ENCODE measurements around the gene EMB. TPM values are rescaled to one million over a fixed set of nuclear protein-coding genes. Genes with fewer than 3 reads are reported as not detected.
"Not testable (repeated sequence)": the region's sequence is repeated elsewhere in the genome, so short reads cannot be mapped to it uniquely, and the experiment has no call there.

The EMB gene
- total RNA-seq, 1 donor from 2014 or later: 0.81 TPM

DNA sequence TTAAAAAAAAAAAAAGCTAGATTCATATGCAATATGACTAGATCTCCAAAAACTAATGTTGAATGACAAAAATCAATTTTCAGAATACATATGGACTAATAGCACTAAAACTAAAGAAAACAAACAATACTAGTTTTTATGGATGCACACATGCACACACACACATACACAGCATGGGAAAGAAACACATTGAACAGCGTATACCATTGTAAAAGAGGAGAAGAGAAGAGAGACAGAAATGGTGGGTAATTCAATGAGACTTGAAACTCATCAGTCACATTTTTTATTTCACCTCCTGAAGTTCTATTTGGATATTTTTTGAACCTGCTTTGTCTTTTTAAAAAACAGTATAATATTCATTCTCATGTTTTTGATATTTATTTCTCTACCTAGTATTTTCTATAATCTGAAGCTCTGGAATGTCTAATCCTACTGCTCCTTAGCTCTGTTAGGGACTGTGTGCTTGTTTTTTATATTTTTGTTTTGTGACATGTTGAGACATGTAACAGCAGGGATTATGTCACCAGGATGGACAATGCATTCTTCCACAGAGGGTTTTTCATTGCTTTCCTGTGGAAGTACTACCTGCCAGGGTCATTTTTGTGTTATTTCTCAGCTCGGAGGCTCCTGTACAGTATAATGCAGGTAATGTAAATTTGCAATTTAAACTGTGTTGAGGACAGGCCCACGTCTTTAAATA lies 17.8 kb downstream of the EMB start:
- ATAC-seq; DNase-seq (ENCODE audit: low spot score): not testable (repeated sequence)

DNA sequence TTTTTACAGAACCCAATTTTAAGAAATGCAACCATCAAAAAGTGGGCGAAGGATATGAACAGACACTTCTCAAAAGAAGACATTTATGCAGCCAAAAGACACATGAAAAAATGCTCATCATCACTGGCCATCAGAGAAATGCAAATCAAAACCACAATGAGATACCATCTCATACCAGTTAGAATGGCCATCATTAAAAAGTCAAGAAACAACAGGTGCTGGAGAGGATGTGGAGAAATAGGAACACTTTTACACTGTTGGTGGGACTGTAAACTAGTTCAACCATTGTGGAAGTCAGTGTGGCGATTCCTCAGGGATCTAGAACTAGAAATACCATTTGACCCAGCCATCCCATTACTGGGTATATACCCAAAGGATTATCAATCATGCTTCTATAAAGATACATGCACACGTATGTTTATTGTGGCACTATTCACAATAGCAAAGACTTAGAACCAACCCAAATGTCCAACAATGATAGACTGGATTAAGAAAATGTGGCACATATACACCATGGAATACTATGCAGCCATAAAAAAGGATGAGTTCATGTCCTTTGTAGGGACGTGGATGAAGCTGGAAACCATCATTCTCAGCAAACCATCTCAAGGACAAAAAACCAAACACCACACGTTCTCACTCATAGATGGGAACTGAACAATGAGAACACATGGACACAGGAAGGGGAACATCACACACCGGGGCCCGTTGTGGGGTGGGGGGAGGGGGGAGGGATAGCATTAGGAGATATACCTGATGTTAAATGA lies 19.7 kb downstream of the EMB start:
- not testable (repeated sequence) for ATAC-seq; DNase-seq (ENCODE audit: low spot score)

DNA sequence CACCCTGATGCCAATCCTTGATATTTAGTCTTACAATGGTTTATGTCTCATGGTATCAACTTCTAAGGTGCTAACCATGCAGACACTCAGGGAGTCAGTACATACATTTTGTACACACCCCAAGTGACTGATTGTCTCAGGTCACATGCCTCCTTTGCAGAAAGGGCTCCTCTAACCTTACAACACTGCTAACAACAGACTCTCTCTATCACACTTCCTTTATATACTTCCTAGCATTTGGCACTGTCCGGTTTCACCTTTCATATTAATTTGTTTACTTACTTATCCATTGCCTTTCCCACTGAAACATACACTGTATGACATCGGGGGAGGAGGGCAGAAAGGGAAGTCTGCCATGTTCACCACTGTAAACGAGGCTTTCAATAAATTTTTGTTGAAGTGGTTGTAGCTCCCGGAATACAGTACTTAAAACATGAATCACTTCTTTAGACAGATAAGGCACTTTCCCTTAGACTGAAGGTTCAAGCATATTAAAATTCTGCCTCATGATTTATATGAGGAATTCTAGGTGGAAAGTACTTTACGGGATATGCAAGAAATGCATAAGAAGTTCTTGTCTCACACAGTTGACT lies 20.6 kb downstream of the EMB start:
- no peak for DNase-seq (ENCODE audit: low spot score)
- no peak for ATAC-seq

DNA sequence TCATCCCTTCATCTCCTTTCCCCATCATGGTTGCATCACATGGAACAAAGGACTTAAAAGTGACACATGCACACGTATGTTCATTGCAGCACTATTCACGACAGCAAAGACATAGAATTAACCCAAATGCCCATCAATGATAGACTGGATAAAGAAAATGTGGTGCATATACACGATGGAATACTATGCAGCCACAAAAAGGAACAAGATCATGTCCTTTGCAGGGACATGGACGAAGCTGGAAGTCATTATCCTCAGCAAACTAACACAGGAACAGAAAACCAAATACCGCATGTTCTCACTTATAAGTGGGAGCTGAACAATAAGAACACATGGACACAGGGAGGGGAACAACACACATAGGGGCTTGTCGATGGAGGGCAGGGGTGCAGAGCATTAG lies 21.4 kb downstream of the EMB start:
- not testable (repeated sequence) for DNase-seq (ENCODE audit: low spot score); ATAC-seq

DNA sequence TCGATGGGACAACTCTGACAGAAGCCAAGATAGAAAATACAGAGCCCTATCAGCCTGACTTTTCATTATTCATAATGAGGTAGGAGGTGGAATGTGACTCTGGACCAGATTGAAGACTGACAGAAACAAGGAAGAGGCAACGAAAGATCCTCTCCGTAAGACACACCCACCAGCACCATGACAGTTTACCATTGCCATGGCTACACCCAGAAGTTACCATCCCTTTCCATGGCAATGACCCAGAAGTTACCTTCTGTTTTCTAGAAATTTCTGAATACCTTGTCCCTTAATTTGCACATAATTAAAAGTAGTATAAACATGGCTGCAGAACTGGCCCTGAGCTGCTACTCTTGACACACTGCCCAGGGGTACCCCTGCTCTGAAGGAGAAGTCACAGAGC lies 24.5 kb downstream of the EMB start:
- DNase-seq (ENCODE audit: low spot score); ATAC-seq: not testable (repeated sequence)

GRCh38 chr5:50415912-50416311 lies 25.2 kb downstream of the EMB start:
- ATAC-seq: no peak
- no peak for DNase-seq (ENCODE audit: low spot score)

- DNase-seq (ENCODE audit: low spot score); ATAC-seq: not testable (repeated sequence)
Observed at GRCh38 chr5:50410932-50411331, 30.2 kb downstream of the EMB start.

DNA sequence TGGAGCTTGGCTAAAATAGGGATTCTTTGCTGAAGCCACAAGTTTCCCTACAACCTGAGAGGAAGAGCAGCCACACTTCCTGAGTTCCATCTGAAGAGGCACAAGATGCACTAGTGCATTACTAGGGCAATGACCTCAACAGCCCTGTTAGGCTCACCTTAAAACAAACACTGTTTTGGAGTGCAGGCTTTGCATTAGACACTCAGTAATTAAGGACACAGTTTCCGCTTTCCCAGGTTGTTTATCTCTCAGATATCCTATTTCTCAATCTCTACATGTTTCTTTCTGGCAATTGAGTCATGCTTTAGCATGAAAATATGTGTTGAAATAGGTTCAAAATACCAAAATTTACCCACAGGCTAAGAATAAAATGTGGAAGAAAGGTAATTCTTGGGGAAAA lies 34.2 kb downstream of the EMB start:
- ATAC-seq (no peak), DNase-seq (ENCODE audit: low spot score) (no peak)

DNA sequence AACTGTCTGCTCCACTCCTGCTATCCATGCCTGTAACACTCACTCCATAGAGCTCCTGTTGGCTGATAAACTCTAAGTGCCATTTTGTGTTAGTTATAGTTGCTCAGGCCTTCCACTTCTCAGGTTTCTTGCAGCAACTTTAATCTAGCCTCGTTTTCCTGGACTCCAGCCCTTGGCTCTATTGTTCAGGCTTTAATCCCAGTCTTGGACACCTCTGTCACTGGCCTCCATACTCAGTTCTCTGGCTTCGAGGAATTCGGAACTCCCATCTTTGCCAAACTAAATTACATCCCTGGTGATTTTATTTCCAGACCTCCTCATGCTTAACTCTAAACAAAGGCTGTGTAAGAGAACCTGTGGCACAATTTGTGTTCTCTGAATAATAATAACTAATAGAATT lies 39.8 kb downstream of the EMB start:
- ATAC-seq (no peak), DNase-seq (ENCODE audit: low spot score) (no peak)

GRCh38 chr5:50393925-50394609 lies 47.0 kb downstream of the EMB start:
- not testable (repeated sequence) for DNase-seq (ENCODE audit: low spot score); ATAC-seq

- not testable (repeated sequence) for DNase-seq (ENCODE audit: low spot score); ATAC-seq
Observed at GRCh38 chr5:50392289-50392688, 48.8 kb downstream of the EMB start.

- ATAC-seq; DNase-seq (ENCODE audit: low spot score): not testable (repeated sequence)
Observed at GRCh38 chr5:50384381-50384780, 56.7 kb downstream of the EMB start.

DNA sequence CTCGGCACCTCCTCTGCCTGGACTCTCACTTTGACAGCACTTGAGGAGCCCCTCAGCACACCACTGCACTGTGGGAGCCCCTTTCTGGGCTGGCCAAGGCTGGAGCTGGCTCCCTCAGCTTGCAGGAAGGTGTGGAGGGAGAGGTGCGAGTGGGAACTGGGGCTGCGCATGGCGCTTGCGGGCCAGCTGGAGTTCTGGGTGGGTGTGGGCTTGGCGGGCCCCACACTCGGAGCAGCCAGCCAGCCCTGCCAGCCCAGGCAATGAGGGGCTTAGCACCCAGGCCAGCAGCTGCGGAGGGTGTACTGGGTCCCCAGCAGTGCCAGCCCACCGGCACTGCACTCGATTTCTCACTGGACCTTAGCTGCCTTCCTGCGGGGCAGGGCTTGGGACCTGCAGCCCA lies 64.4 kb downstream of the EMB start:
- not testable (repeated sequence) for DNase-seq (ENCODE audit: low spot score); ATAC-seq

GRCh38 chr5:50369287-50370033 lies 71.6 kb downstream of the EMB start:
- not testable (repeated sequence) for DNase-seq (ENCODE audit: low spot score); ATAC-seq

DNA sequence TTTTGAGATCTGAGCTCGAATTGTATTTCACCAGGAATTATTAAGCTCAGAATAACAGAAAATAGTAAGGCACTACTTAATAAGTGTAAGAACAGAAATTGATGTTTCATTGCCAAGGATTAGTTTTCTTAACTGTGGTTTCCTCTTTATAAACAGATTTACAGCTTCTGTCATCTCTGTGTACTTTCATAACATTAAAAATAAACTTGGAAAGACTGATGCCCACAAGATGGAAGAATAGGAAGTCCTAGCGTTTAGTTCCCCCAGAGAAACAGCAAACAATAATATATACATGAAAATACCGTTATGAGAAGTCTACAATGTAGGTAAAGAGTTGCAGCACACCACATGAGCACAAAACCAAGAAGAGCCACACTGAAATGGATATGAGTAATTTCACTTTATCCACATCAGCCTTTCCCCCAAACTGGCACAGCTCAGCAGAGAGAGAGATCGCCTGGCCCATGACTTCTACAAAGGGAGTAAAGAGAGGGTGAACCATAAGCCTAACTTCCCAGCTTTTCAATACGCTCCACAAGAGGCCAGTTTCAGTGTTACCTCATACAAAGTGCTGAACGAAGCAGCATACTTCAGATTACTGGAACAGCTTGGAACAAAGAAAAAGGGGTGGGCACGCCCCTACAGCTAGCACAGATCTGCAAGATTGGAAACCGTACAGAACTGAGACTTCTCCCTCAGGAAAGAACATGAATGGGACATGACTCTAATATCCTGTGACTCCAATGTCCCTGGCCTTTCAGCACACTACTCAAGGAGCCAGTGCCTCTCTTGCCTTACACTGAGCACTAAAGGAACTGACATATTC lies 75.4 kb downstream of the EMB start:
- no peak for ATAC-seq
- DNase-seq (ENCODE audit: low spot score): no peak

GRCh38 chr5:50364535-50365309 lies 76.4 kb downstream of the EMB start:
- DNase-seq (ENCODE audit: low spot score); ATAC-seq: not testable (repeated sequence)

GRCh38 chr5:50359187-50359586 lies 81.9 kb downstream of the EMB start:
- no peak for ATAC-seq
- no peak for DNase-seq (ENCODE audit: low spot score)

- ATAC-seq (no peak), DNase-seq (ENCODE audit: low spot score) (no peak)
Observed at GRCh38 chr5:50352382-50352781, 88.7 kb downstream of the EMB start.
